GM18868 (cell line): Measurements from ENCODE around the gene ANKS1B.
"Not testable (repeated sequence)": the region's sequence is repeated elsewhere in the genome, so short reads cannot be mapped to it uniquely, and the experiment has no call there.

Source experiments
- ATAC-seq: cut with Tn5 transposase; IDR thresholded peaks from one replicate; pipeline ENCODE4 v1.9.1; 2021; ENCODE audit warnings: mild to moderate bottlenecking, moderate library complexity; ENCODE audit not compliant: unreplicated experiment

ANKS1B gene

GRCh38 chr12:98856897-98857540 lies 1127.7 kb downstream of the ANKS1B start:
- ATAC-seq, result no peak

DNA sequence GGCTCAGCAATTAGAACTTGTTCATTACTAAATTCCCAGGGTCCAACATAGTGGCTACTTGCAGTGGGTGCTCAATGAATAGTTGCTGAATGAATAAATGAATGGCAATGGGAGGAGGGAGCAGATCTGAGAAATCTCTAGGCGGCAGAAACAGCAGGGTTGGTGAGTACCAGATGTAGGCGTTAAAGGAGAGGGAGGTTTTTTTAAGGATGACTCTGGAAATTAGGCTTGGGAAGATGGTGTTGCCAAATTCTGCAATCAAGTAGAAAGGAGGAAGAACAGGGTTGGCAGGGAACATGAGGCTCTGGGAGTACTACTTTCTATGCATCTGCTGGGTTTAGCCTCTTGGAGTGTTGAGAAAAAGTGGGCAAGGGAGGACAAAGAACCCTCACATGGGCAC lies 1132.6 kb downstream of the ANKS1B start:
- ATAC-seq, result no peak

GRCh38 chr12:98847242-98847641 lies 1137.5 kb downstream of the ANKS1B start:
- ATAC-seq, result no peak

DNA sequence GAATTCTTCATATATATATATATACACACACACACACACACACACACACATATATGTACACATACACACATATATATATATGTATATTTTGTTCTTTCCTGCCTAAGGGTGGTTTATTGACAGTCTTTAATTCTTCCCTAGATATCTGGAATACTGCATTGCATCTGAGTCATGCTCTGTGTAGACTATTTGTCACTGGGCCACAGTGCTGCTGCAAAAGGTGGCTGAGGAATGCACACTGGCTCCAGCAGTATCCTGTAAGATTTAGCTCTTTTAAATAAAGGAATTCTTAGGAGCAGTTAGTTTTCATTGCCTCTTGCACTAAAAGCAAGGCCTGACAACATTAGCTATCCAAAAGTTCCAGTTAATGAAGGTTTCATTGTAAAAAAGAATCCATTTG lies 1138.8 kb downstream of the ANKS1B start:
- ATAC-seq, result no peak

DNA sequence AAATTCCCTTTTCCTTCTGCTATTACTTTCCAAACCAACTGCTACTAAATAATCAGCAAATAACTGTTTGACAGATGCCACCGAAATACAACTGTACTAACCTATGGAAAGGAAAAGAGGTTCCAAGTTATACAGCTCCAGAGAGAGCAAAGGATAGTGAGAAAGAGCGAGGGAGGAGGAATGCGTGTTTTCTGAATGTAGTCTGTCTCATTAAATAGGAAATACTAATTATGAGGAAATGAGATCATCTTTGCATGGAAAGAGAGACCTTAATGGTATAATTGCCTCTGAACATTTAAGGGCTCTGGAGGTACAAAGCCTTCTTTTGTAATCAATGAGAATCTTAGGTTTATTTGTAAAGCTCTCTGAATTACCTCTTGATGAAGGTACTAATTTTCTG lies 1144.4 kb downstream of the ANKS1B start:
- no peak for ATAC-seq

GRCh38 chr12:98838231-98838647 lies 1146.5 kb downstream of the ANKS1B start:
- ATAC-seq, result no peak

- not testable (repeated sequence) for ATAC-seq
These were observed 1147.5 kb downstream of the ANKS1B start for GRCh38 chr12:98837134-98837752.

DNA sequence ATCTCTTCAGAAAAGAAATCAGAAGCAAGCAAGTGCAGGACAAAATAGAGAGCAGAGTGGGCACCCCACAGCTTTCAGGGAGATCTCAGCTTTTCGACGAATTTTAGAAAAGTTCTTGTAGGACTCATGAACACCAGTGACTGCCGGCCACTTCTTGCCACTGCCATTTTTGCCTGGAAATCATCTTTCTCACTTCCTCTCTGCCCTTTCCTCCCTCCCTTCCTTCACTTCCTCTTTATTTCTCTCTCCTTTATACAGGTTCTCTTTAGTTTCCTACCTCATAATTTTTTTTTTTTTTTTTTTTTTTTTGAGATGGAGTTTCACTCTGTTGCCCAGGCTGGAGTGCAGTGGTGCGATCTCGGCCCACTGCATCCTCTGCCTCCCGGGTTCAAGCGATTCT lies 1154.1 kb downstream of the ANKS1B start:
- no peak for ATAC-seq

DNA sequence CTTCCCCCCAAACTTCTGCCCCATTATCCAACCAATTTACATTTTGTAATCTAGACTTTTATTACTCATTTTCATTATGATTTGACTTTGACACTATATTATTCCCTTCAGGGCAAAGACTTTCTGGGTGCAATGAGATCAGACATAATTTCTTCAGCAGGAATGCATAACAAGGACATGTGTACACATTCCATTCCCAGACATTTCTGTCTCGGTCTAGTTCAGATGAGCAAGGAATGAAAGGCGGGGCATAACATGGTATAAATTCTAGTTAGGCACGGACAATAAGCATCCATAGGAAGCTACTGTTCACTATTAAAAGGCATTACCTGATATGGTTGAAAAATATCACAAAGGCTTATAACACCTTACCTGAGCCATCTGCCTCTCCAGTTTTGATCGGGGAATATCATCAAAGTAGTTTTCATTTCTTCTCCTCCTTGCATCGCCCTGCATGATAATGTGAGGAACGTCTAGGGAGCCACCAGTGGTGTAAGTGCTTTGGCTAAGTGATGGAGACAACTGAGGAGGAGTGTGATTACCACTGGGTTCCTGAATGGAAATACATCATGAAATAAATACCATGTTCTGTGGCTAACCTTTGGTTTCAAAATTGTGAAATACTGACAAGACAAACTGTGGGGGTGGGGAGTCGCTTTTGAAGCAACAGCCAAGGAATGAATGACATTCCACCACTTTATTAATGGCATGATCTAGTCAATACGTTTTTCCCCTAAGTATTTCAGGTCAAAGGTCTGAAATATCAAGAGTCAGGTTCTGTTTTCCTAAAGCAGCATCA lies 1155.7 kb downstream of the ANKS1B start:
- no peak for ATAC-seq

DNA sequence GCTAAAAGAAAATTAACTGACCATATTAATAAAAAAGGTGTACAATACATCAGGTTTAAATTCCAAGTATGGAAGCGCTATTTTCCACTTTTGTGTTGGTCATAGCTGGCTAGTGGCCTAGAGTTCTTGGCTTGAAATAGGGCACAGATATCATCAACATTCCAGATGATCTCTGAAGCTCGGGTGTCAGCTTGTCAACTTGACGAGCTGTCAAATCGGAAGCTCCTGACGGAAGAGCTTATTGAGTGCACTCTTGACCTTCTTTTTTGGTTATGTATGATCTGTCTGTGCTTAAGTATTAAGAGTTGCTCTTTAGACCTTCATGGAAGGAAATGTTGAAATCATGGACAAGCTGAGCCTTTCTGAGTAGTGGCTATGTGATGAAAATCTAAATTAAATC lies 1161.7 kb downstream of the ANKS1B start:
- no peak for ATAC-seq

DNA sequence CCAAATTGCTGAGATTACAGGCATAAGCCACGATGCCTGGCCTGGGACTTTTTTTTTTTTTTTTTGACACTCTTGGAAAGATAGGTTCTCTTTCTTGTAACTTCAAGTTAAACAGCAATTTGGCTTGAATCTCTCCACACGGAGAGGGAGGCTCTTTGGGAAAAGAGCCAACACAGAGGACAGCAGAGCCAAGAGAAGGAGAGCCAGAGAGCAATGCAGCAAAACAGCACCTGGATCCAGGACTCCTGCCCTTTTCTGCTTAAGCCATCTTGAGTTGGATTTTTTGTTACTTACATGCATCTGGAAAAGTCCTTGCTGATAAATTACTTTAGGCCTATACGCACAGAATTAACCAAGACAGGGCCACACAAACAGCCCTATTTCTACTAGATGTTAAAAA lies 1162.9 kb downstream of the ANKS1B start:
- ATAC-seq, result no peak

DNA sequence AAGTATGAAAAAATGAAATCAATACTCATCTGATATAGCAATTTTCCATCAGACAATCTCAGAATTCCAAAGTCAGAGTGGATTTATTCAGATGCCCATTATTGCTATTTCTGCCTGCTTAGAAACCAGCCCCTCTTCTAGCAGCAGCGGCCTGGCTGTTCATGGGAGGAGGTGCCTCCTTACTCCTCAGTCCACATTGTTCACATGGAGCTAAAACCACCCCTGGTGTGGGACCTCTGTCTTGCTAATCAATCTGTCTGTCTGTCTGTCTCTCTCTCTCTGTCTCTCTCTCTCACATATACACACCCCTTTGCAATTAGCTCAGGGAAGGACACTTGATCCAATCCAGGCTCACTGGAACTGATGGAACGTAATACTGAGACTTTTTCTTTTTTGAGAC lies 1163.5 kb downstream of the ANKS1B start:
- no peak for ATAC-seq

- ATAC-seq, result no peak
These were observed 1164.8 kb downstream of the ANKS1B start for GRCh38 chr12:98819821-98820404.

DNA sequence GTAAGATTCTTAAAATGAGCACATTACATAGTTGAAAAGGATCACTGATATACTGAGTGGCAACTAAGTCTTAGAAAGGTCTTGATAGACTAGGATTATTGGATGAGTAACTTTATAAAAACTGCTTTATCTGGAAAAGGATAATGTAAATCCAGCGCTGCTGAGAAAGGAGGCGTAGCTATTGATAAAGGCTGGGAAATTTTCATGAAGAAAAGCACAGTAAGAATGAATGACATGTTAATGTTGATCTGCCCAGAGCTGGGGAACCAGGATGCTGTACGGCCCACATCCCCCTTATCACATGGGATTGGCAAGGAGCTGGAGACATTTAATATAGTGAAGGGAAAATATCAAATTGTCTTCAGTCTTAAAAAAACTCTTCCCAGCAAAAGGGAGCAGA lies 1165.7 kb downstream of the ANKS1B start:
- no peak for ATAC-seq

DNA sequence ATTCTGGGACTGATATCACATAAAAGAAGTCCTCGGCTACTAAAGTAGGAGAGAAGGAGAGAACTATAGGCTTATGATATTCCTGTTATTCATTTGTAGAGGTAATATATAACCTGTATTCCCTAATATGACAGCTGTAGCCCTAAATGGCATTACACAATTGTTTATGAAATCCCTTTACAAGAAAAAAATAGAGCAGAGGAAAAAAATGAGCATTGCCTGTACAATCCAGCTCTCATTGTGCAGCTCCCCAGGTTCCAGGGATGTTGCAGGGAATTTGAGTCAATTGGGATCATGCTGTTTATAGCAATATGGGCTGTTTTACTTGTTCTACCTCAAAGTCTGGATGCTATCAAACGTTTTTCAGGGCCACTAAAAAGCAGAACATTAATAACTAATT lies 1166.5 kb downstream of the ANKS1B start:
- no peak for ATAC-seq

DNA sequence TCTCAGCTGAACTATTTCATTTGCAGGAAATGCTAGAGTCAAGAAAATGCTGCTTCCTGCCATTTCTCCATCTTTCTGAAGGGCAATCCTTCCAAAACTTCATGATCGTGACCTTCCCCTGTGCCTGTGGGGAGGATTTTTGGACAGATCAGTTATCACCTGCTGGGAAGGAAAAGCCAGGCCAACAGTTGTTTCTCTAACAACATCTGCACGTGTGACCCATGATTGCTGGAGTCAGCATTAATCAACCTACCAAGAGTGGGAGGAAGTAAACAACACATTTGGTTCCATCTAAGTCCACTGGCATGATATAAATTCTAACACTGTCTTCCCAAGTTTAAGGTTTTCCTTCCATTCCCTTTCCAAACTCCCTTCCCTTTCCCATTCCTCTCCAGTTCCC lies 1167.0 kb downstream of the ANKS1B start:
- no peak for ATAC-seq

DNA sequence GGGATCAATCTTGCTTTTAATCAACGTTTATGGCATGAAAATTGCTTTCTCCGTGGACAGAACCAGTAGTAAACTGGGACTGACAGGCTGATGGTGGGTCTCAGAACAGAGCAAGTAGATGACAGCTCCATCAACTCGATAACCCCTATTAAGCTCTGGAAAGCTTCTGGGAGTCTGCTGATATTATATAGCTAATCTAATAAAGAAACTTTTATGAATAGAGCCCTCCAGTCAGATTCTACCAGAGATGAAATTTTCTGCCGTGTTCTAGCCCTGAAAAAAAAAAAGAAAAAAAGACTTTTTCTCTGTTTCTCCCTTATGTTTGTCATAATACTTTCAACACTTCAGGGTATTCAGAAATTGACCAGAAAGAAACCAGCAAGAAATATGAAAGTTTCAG lies 1168.0 kb downstream of the ANKS1B start:
- ATAC-seq, result no peak

- no peak for ATAC-seq
These were observed 1170.5 kb downstream of the ANKS1B start for GRCh38 chr12:98814254-98814653.

GRCh38 chr12:98812225-98812624 lies 1172.5 kb downstream of the ANKS1B start:
- ATAC-seq, result no peak

- no peak for ATAC-seq
These were observed 1176.4 kb downstream of the ANKS1B start for GRCh38 chr12:98808243-98808875.

DNA sequence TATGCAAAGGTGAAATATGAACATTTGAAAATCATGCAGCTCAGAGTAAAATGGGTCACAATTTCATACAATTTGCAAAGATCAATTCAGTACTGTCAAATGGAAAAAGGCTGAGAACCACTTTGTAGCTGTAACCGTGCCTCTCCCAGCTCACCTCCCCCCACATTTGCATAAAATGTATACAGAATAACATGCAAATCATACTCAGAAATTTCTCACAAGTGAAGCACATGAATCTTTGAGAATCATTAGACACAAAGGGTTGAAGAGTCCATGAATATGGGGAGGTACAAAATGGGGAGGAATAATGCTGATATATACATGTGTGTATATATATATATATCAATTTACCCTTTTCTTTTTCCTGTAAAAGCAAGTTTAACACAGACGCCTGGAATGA lies 1177.5 kb downstream of the ANKS1B start:
- ATAC-seq, result no peak
